ENCODE results near the gene GPBAR1. TPM values are rescaled to one million over a fixed set of nuclear protein-coding genes. Genes with fewer than 3 reads are reported as not detected.

GPBAR1 gene
- total and polyA plus RNA-seq, 9 of the 15 experiments (the other 6 are each of a cell fraction or from before 2014, with no cell fraction given): not detected

DNA sequence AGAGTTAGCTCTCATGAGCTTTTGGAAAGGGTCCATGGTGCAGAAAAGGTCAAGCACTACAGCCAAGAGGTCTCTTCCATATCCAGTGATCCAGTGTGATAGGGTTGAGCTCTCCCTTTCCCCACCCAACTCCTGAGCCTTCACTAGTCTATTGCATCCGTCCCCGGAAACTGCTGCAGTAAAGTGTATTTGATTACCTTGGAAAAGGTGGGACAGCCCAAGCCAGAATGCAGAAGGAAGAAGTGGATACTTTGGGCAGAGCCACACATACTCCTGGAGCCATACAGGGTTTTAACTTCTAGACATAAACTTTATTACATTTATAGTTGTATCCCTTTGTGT is 13.1 kb downstream of the GPBAR1 start:
- in situ Hi-C loops (cut with MboI) (no loop called here), intact Hi-C loops (cut with micrococcal nuclease) (loop anchor here (2.0 to 10.0 kb wide), 2 partner anchors 13 to 371 kb away; no protein-coding TSS in a partner anchor)
- ChIA-PET CTCF (ENCODE audit: low intra/inter-chr PET ratio) (interaction anchor here (0.7 to 2.0 kb wide), 4 partner anchors 11 to 375 kb away, joined by 4 to 8 read pairs (median 5); no protein-coding TSS in a partner anchor), POLR2A (interaction anchor here (0.7 to 1.3 kb wide), 3 partner anchors 12 to 20 kb away, joined by 3 to 5 read pairs (median 3); no protein-coding TSS in a partner anchor)
- BruUV-seq (replicated peaks): no TSS peak
- H3K27me3 ChIP-seq (ENCODE audit: control insufficient read depth in 2 of 2, insufficient read depth in 2 of 2, low read length in 2 of 2): no peaks in the 10 kb centered on the region
- H3K4me1 ChIP-seq (replicated peaks in 1 of 2; ENCODE audit: control insufficient read depth in 2 of 2, insufficient read depth in 2 of 2, low read length in 2 of 2): peaks cover 4 to 25% of the 10 kb centered on the region in 2 experiments; a peak in 3 of 5 replicates
- no peaks in the 10 kb centered on the region for H3K9me3 ChIP-seq (replicated peaks; ENCODE audit: control insufficient read depth, insufficient read depth, low read depth, low read length)
- 0 out of 2 replicates have a peak, but pooled peaks cover 8% of the 10 kb centered on the region for H4K20me1 ChIP-seq (replicated peaks; ENCODE audit: control insufficient read depth, insufficient read depth, low read length)
- no peaks in the 10 kb centered on the region for H3K9me1 ChIP-seq (ENCODE audit: control insufficient read depth, insufficient read depth, low read length)
- H3K4me3 ChIP-seq: no peak overlapping the region
- WGBS (ENCODE audit: insufficient coverage, low coverage, missing lambda C conversion rate): 96% methylated on average over 2 of the region's 2 CpGs
- H3K27ac ChIP-seq (ENCODE audit: extremely low read depth, low read depth, low read length): no peak overlapping the region
- H3K79me2 ChIP-seq (ENCODE audit: control insufficient read depth, insufficient read depth, low read length): peaks cover 24% of the 10 kb centered on the region
- H3K9ac ChIP-seq (ENCODE audit: insufficient read depth in 1 of 2, low read depth in 2 of 2, low read length in 2 of 2): no peak overlapping the region
- ATAC-seq (no peak), DNase-seq (ENCODE audit: extremely low read depth in 1 of 4, low spot score in 3 of 4) (no peak), FAIRE-seq (no peak)
- TF ChIP-seq TAF7 (tag; IDR thresholded peaks at IDR 0.05): no peak
- no peak for TF ChIP-seq ETV1 (tag; conservative IDR thresholded peaks at IDR 0.05; ENCODE audit: low read depth)
- no peak for TF ChIP-seq ZNF354B (CRISPR knock-in tag; IDR thresholded peaks at IDR 0.05)
- no peak overlapping the region for H2AFZ ChIP-seq (ENCODE audit: low read depth, low read length)
- peaks cover 64% of the 10 kb centered on the region for H3K36me3 ChIP-seq (ENCODE audit: control insufficient read depth, insufficient read depth, low read length)
- H3K4me2 ChIP-seq (ENCODE audit: insufficient read depth, low read length): no peak overlapping the region

DNA sequence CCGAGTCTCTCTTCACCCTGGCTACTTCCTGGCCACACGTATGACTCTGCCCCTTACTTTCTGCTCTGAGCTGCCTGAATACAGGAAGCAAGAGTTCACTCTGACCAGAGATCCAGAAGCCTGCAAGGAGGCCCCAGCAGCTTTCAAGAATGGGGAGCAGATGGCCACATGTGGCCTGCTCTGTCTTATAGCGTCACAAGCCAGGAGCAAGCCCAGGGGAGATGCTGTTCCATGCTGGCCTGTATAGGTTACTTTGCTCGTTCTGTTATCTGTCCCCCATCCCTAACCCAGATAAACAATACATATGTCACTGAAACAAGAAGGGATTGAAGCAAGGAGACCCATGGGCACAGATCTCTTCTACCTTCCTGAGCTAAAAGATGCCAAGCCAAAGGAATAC is 13.8 kb downstream of the GPBAR1 start:
- Histone ChIP-seq H3K9me1 (ENCODE audit: control insufficient read depth, insufficient read depth, low read length) (no peaks in the 10 kb centered on the region), H3K27me3 (ENCODE audit: control insufficient read depth in 2 of 2, insufficient read depth in 2 of 2, low read length in 2 of 2) (no peaks in the 10 kb centered on the region), H3K4me2 (ENCODE audit: insufficient read depth, low read length) (no peak overlapping the region), H3K9ac (ENCODE audit: insufficient read depth in 1 of 2, low read depth in 2 of 2, low read length in 2 of 2) (no peak overlapping the region), H3K9me3 (replicated peaks; ENCODE audit: control insufficient read depth, insufficient read depth, low read depth, low read length) (no peaks in the 10 kb centered on the region), H3K79me2 (ENCODE audit: control insufficient read depth, insufficient read depth, low read length) (peaks cover 17% of the 10 kb centered on the region), H3K27ac (ENCODE audit: extremely low read depth, low read depth, low read length) (no peak overlapping the region), H3K36me3 (ENCODE audit: control insufficient read depth, insufficient read depth, low read length) (peaks cover 71% of the 10 kb centered on the region), H3K4me3 (no peak overlapping the region), H4K20me1 (replicated peaks; ENCODE audit: control insufficient read depth, insufficient read depth, low read length) (0 out of 2 replicates have a peak, but pooled peaks cover 5% of the 10 kb centered on the region), H2AFZ (ENCODE audit: low read depth, low read length) (no peak overlapping the region), H3K4me1 (replicated peaks in 1 of 2; ENCODE audit: control insufficient read depth in 2 of 2, insufficient read depth in 2 of 2, low read length in 2 of 2) (peaks cover 0 to 21% of the 10 kb centered on the region in 2 experiments; a peak in 3 of 5 replicates)
- in situ Hi-C loops (cut with MboI) (no loop called here), intact Hi-C loops (cut with micrococcal nuclease) (loop anchor here (10.0 kb wide), 1 partner anchor 370 kb away; no protein-coding TSS in a partner anchor)
- 86% methylated on average over 1 of the region's 4 CpGs for WGBS (ENCODE audit: insufficient coverage, low coverage, missing lambda C conversion rate)
- ChIA-PET POLR2A (interaction anchor here (0.6 to 2.7 kb wide), 7 partner anchors 10 to 120 kb away, joined by 3 to 19 read pairs (median 4); no protein-coding TSS in a partner anchor), CTCF (ENCODE audit: low intra/inter-chr PET ratio) (no interaction called here)
- ATAC-seq: no peak
- TSS peak; percentile 38 for BruUV-seq (replicated peaks)
- no peak for DNase-seq (ENCODE audit: extremely low read depth in 1 of 4, low spot score in 3 of 4)
- FAIRE-seq: no peak
- no peak for TF ChIP-seq NFIC (IDR thresholded peaks at IDR 0.05)
- TF ChIP-seq GMEB1 (CRISPR knock-in tag; IDR thresholded peaks at IDR 0.05): no peak
- TF ChIP-seq, protein P1, sequence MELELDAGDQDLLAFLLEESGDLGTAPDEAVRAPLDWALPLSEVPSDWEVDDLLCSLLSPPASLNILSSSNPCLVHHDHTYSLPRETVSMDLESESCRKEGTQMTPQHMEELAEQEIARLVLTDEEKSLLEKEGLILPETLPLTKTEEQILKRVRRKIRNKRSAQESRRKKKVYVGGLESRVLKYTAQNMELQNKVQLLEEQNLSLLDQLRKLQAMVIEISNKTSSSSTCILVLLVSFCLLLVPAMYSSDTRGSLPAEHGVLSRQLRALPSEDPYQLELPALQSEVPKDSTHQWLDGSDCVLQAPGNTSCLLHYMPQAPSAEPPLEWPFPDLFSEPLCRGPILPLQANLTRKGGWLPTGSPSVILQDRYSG (tag; conservative IDR thresholded peaks at IDR 0.05; ENCODE audit: low read depth): no peak
- TF ChIP-seq TAF1 (IDR thresholded peaks at IDR 0.05; ENCODE audit: control insufficient read depth, extremely low read depth, insufficient read depth, low read length, severe bottlenecking): no peak
- no peak for TF ChIP-seq ARID3B (CRISPR knock-in tag; IDR thresholded peaks at IDR 0.05; ENCODE audit: borderline replicate concordance)
- no peak for TF ChIP-seq ZNF695 (CRISPR knock-in tag; IDR thresholded peaks at IDR 0.05)
- no peak for TF ChIP-seq CBFA2T3 (IDR thresholded peaks at IDR 0.05)
- no peak for TF ChIP-seq BRF1 (IDR thresholded peaks at IDR 0.05; ENCODE audit: borderline replicate concordance, extremely low read depth, insufficient read length)
- no peak for TF ChIP-seq TAF7 (tag; IDR thresholded peaks at IDR 0.05)
- TF ChIP-seq ZNF212 (CRISPR knock-in tag; IDR thresholded peaks at IDR 0.05): no peak

All from K562 (cell line).